Gastroesophageal sphincter (tissue), 4 donors: Measurements from ENCODE around the gene GPR179. TPM values are rescaled to one million over a fixed set of nuclear protein-coding genes. Genes with fewer than 3 reads are reported as not detected.

Experiments used
- ATAC-seq: fragments of 150-250 bp; one replicate; pipeline ENCODE4 v1.9.1; 2016; ENCODE audit warnings: mild to moderate bottlenecking, moderate library complexity
- H3K27ac ChIP-seq, 4 donors: fragments of 200-600 bp; sonication (generic) in 3 of 4; 1 replicate in 3 of 4; 2 replicates in 1 of 4; pipeline ENCODE4 v1.5.1; 2016 to 2019
- H3K27me3 ChIP-seq: fragments of 200-600 bp; sonication (generic); one replicate; pipeline ENCODE4 v1.5.1; 2019
- H3K36me3 ChIP-seq, 2 donors: fragments of 200-600 bp; sonication (generic); one replicate each; pipeline ENCODE4 v1.5.1; 2019; ENCODE audit warnings: control low read depth in 1 of 2
- H3K4me1 ChIP-seq, 3 donors: fragments of 200-600 bp; sonication (generic); 1 replicate in 2 of 3; 2 replicates in 1 of 3; pipeline ENCODE4 v1.5.1; 2016 to 2019; ENCODE audit warnings: control low read depth in 2 of 3
- H3K4me3 ChIP-seq, 2 donors: fragments of 200-600 bp; sonication (generic); one replicate each; pipeline ENCODE4 v1.5.1; 2019; ENCODE audit warnings: mild to moderate bottlenecking in 1 of 2, moderate library complexity in 1 of 2
- H3K9me3 ChIP-seq, 3 donors: fragments of 200-600 bp; sonication (generic); one replicate each; pipeline ENCODE4 v1.5.1; 2017 to 2019; ENCODE audit warnings: control low read depth in 2 of 3
- CTCF ChIP-seq, 4 experiments: fragments of 200-600 bp in 2 of 4; fragments of 450-650 bp in 2 of 4; sonication (generic) in 1 of 4; IDR thresholded peaks; one replicate each; pipeline ENCODE4 v1.5.1; 2017 to 2019; ENCODE audit warnings: antibody characterized with exemption in 4 of 4, mild to moderate bottlenecking in 2 of 4, moderate library complexity in 2 of 4
- EP300 ChIP-seq: sonication (generic); formaldehyde crosslinking; IDR thresholded peaks from one replicate; pipeline ENCODE4 v1.6.1; 2017; ENCODE audit warnings: antibody characterized with exemption, mild to moderate bottlenecking
- POLR2A ChIP-seq, 2 donors: fragments of 450-650 bp; IDR thresholded peaks; one replicate each; pipeline ENCODE4 v1.6.1; 2017; ENCODE audit warnings: antibody characterized with exemption in 2 of 2, mild to moderate bottlenecking in 2 of 2, moderate library complexity in 1 of 2
- POLR2AphosphoS5 ChIP-seq: sonication (generic); formaldehyde crosslinking; IDR thresholded peaks from one replicate; pipeline ENCODE4 v1.6.1; 2017; ENCODE audit warnings: antibody characterized with exemption
- whole genome bisulfite sequencing, 2 donors: methylation state at CpG; one replicate each; pipeline ENCODE4 v1.1.5; 2018; ENCODE audit warnings: low coverage in 1 of 2; 5-methylcytosine and 5-hydroxymethylcytosine counted together
- total RNA-seq, 4 donors: library from RNA; depleted of rRNA; stranded (reverse); fragments of >200 nt; gene quantifications; one replicate each; pipeline ENCODE4 v1.1.0, GENCODE V29; 2016

Gene GPR179
- total RNA-seq, 4 donors from 2014 or later, result 0.08 to 0.13 TPM; not detected in 2

GRCh38 chr17:38351412-38352222 is 7.9 kb upstream of the GPR179 start, which contains the start of gene SOCS7:
SOCS7 (plus strand) TSS chr17:38351844; CDS start chr17:38352053, 209 bp downstream.
- ATAC-seq, result peak; percentile 98
- no peaks in the 10 kb centered on the region for H3K36me3 ChIP-seq
- TF ChIP-seq POLR2A (IDR thresholded peaks at IDR 0.05) (peak; percentile 56 to 67), EP300 (no peak), POLR2AphosphoS5 (peak; percentile 63), CTCF (IDR thresholded peaks at IDR 0.05) (peak in 1 of 4 experiments; percentile 20)
- no peaks in the 10 kb centered on the region for H3K9me3 ChIP-seq
- H3K27ac ChIP-seq, result peak within 1 kb of the TSS; percentile 51 to 96 (median 90)
- peak within 1 kb of the TSS; percentile 70 to 99 for H3K4me3 ChIP-seq
- peaks cover 0 to 47% (median 8%) of the 10 kb centered on the region in 3 donors for H3K4me1 ChIP-seq
- H3K27me3 ChIP-seq, result no peaks in the 10 kb centered on the region
- 20 to 23% methylated on average over 3 of the region's 84 CpGs for WGBS, 2 donors

- no peak overlapping the region for H3K4me3 ChIP-seq
- WGBS, 2 donors, result 88 to 100% methylated on average over 1 to 2 of the region's 2 CpGs
- ATAC-seq, result no peak
- H3K27me3 ChIP-seq, result no peaks in the 10 kb centered on the region
- no peaks in the 10 kb centered on the region for H3K9me3 ChIP-seq
- peaks cover 0 to 31% (median 8%) of the 10 kb centered on the region in 3 donors for H3K4me1 ChIP-seq
- H3K27ac ChIP-seq, result peak overlapping the region in 2 of 4 donors; percentile 94 to 96
- no peaks in the 10 kb centered on the region for H3K36me3 ChIP-seq
- no peak for TF ChIP-seq POLR2A (IDR thresholded peaks at IDR 0.05)
Observed at GRCh38 chr17:38350035-38350434, 6.3 kb upstream of the GPR179 start.

GRCh38 chr17:38349097-38349730 is 5.5 kb upstream of the GPR179 start:
- H3K27ac ChIP-seq, result peak overlapping the region in 3 of 4 donors; percentile 42 to 96 (median 65)
- peak; percentile 42 for ATAC-seq
- WGBS, 2 donors, result 2 to 14% methylated on average over 7 of the region's 8 CpGs
- no peak for TF ChIP-seq POLR2A (IDR thresholded peaks at IDR 0.05)
- TF ChIP-seq CTCF (IDR thresholded peaks at IDR 0.05), result peak in 3 of 4 experiments; percentile 81 to 91 (median 85)
- no peak for TF ChIP-seq POLR2AphosphoS5
- TF ChIP-seq EP300, result no peak
- no peaks in the 10 kb centered on the region for H3K27me3 ChIP-seq
- H3K4me1 ChIP-seq, result peaks cover 0 to 23% (median 8%) of the 10 kb centered on the region in 3 donors
- no peaks in the 10 kb centered on the region for H3K9me3 ChIP-seq
- H3K4me3 ChIP-seq, result no peak overlapping the region
- no peaks in the 10 kb centered on the region for H3K36me3 ChIP-seq

GRCh38 chr17:38345743-38346142 is 2.0 kb upstream of the GPR179 start:
- H3K27ac ChIP-seq, result no peak overlapping the region
- H3K4me3 ChIP-seq, result no peak overlapping the region
- TF ChIP-seq EP300 (no peak), CTCF (IDR thresholded peaks at IDR 0.05) (no peak), POLR2AphosphoS5 (no peak), POLR2A (IDR thresholded peaks at IDR 0.05) (no peak)
- no peak for ATAC-seq
- 92 to 97% methylated on average over 4 to 6 of the region's 7 CpGs for WGBS, 2 donors
- peaks cover 4% of the 10 kb centered on the region for H3K27me3 ChIP-seq
- H3K9me3 ChIP-seq, result no peaks in the 10 kb centered on the region
- H3K36me3 ChIP-seq, result no peaks in the 10 kb centered on the region
- peaks cover 0 to 12% (median 0%) of the 10 kb centered on the region in 3 donors for H3K4me1 ChIP-seq

GRCh38 chr17:38344420-38344745 is 627 bp upstream of the GPR179 start:
- WGBS, 2 donors, result 78 to 92% methylated on average over 1 to 2 of the region's 3 CpGs
- H3K36me3 ChIP-seq, result no peaks in the 10 kb centered on the region
- H3K27ac ChIP-seq, result no peak overlapping the region
- no peak for ATAC-seq
- H3K9me3 ChIP-seq, result no peaks in the 10 kb centered on the region
- peaks cover 4% of the 10 kb centered on the region for H3K27me3 ChIP-seq
- no peak overlapping the region for H3K4me3 ChIP-seq
- TF ChIP-seq CTCF (IDR thresholded peaks at IDR 0.05), result no peak
- no peak for TF ChIP-seq EP300
- peaks cover 0 to 12% (median 0%) of the 10 kb centered on the region in 3 donors for H3K4me1 ChIP-seq
